Measurements from ENCODE around the gene AMY2B.

DNA sequence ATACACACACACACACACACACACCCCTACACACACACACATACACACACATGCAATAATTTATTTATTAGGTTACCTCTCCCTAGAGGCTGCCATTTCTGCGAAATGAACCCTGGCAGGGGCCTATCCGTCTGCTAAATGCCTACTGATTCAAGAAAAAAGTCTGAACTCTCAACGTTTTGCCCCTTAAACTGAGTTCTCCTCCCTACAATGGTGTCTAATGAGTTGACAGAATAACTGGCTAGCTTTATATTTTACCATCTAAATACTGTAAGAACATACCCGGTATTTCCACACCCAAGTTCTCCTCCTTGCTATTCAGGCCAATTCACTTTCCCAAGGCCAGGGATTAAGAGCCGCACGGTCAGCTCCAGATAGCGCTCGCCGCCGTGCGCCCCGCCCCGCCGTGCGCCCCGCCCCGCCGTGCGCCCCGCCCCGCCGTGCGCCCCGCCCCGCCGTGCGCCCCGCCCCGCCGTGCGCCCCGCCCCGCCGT, 46.2 kb upstream of the AMY2B start:
- no peak for TF ChIP-seq POLR2A (IDR thresholded peaks at IDR 0.05)
- no peak for TF ChIP-seq EP300 (IDR thresholded peaks at IDR 0.05; ENCODE audit: low read depth)
- TF ChIP-seq CTCF (IDR thresholded peaks at IDR 0.05): no peak
- TF ChIP-seq POLR2AphosphoS5 (IDR thresholded peaks at IDR 0.05): no peak
